NCI-H82 treated with DMSO at 0.1 percent for 48 hours (cell line): Measurements from ENCODE around the gene PTPRK.
"Not testable (repeated sequence)": the region's sequence is repeated elsewhere in the genome, so short reads cannot be mapped to it uniquely, and the experiment has no call there.

Source experiments
- DNase-seq: peaks from one replicate; lab custom pipeline; 2025; ENCODE audit not compliant: unreplicated experiment; lab: John Stamatoyannopoulos, UW

PTPRK gene

DNA sequence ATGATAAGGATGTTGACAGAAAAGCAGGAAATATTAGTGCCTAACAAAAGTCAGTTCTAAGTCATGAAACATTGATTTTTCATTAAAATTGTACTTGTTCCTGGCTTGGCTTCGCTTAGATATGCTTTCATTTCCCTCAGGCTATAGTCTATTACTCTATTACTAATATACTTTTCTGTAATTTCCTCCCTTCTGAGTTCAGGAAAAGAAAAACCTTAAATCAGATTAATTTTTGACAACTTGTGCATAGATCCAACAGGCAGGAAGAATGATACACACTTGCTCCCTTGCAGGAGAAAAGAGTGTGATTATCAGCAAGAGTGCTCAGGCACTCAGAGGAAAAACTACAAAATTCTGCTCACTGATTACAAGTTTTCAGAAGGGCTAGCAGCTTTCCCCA is 474.4 kb downstream of the PTPRK start:
- DNase-seq, result no peak

DNA sequence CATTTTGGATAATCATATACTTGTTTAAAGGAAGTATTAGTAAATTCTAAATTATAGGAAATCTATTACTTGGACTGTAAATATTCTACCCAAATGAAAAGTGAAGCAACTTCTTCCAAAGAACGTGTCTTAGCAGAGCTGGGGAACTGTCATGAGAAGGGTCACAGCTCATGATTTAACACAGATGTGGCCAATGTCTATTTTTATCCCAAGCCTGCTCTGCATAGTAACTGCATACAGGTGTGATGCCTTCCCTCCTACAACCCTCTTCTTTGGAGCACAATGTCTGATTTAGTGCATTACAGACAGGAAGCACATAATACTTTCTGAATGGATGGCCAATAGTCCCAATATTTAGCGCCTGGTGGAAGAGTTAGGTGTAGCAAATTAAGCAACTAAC is 480.9 kb downstream of the PTPRK start:
- no peak for DNase-seq

DNA sequence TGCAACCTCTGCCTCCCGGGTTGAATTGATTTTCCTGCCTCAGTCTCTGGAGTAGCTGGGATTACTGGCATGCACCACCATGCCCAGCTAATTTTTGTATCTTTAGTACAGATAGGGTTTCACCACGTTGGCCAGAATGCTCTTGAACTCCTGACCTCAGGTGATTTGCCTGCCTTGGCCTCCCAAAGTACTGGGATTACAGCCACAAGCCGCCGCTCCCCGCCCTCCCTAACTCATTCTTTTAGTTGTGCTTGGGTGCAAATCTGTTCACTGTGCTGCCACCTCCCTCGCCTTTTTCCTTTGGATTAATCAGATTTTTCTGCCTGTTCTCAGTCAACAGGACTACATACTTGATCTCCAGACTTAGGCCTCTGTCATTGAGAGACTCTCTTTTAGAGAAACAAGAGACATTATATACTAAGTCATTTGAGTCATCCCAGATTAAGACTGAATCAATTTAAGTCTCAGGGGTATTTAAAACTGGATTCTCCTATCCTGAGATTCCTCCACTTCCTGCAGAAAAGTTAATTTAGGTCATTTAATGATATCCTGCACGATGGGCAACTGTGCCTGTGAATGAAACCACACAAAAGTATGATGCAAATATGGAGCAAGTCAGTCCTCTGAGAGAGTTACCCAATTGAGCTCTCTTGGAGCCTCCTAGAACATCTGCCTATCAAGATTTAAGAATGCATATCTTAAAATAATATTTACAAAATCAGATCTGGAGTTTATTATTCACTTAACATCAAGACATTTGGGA is 483.4 kb downstream of the PTPRK start:
- DNase-seq, result no peak

DNA sequence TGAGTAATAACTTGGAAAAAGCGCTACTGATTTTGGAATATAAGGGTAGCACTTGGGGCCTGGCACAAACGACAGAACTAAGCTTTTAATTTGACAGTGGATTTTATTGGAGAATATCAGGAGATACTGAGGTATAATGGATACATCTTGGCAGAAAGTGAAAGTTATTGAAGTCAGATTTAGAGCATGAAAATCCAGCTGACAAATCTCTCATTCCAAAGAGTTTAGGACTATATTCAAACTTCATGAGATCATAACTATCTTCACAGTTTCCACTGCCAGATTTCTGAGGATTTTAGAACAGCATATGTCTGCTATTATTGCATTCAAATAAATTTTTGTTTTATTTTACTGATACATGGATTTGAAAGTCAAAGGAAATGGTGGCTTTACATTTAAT is 487.2 kb downstream of the PTPRK start:
- DNase-seq, result no peak

DNA sequence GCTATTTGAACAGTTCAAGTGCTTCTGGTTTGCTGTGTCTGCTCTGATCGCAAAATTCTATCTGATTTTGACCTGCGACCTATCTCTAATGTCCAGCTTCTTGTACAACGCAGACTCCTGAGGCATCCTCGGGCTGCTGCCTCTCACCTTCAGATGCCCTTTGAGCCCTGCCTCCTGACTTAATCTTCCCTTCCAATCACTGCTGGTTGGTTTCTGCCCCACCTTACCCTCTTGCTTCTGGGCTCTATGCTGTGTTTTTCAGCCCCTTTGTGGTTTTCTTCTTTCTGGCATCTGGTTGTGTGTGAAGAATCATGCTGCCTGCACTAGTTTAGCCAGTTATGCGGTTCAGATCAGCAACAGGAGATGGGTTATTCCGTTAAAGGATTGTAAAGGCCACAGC is 488.4 kb downstream of the PTPRK start:
- DNase-seq, result no peak

DNA sequence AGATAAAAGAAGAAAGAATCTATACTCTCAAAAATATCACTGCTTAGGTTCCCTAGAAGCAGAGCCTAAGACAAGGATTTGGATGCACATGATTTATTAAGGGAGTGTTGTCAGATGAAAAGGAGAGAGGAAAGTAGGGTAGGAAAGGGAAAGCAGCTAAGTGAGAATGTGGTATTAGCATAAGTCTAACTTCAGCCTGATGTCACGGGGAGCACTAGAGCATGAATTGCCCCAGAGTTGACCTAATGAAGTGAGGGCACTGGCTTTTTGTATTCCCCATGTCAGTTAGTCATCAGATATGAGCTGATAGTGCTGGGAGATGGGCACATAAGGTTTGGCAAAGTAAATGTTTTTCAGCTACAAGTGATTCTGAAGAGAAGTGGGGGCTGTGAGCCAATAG is 490.6 kb downstream of the PTPRK start:
- DNase-seq, result no peak

DNA sequence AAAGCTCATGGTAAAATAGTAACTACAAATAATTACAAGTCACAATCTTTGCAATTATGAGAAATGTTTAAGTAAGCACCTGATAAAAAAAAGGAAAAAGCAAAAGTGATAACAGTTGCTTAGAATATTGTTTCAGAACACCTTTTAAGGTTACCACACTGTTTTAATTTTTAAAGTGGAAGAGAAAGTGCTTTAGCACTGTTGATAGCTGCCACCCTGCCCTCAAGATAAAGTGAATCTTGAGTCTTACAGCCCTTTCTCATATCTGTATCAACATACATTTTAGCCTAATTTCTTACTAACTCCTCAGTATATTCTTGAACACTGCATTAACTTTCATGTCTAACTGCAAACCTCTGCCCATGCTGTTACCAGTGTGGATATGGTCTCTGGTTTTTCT is 492.2 kb downstream of the PTPRK start:
- no peak for DNase-seq

DNA sequence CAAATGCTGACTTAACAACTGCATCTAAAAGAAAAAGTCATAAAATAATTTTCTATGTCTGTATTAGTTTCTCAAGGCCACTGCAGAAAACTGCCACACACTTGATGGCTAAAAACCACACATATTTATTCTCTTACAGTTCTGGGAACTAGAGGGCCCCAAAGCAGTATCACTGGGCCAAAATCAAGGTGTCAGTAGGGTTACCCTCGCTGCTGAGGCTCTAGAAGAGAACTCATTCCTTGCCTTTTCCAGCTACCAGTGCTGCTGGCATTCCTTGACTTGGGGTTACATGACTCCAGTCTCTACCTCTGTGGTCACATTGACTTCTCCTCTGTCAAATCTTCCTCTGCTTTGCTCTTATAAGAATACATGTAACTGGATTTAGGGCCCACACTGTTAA is 494.9 kb downstream of the PTPRK start:
- DNase-seq, result no peak

DNA sequence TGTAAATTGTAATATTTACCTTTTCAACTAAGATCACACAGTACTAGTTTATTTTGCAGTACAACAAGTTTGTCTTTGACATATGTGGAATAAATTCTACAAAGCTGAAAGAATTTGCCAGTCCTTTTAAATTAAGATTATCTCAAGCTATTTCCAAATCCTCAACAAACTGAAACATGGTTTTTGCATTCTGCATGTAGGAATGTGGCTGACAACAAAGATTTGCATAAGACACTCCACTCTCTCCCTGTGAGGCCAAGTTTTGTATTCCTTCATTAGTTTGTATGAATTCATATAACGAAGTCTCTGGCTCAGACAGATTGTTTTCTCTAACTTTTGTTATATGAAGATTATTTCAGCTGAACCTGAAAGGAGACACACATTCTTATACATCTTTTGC is 495.4 kb downstream of the PTPRK start:
- no peak for DNase-seq

DNA sequence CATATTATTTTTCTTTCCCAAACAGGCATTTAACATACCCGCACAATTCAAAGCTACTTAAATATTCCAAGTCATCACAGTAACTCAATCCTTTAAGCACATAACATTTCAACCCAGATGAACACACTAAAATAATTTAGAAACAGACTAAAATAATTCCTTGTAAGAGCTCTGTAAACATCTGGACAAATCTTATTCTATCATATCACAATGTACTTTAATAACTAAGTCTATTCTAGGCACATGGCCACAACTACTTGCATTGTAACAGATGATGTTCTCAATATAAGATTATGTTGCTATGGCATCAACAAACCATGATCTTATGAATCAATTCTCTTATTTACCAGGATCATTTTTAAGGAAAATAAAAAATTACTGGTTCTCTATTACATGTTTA is 496.4 kb downstream of the PTPRK start:
- DNase-seq, result no peak

DNA sequence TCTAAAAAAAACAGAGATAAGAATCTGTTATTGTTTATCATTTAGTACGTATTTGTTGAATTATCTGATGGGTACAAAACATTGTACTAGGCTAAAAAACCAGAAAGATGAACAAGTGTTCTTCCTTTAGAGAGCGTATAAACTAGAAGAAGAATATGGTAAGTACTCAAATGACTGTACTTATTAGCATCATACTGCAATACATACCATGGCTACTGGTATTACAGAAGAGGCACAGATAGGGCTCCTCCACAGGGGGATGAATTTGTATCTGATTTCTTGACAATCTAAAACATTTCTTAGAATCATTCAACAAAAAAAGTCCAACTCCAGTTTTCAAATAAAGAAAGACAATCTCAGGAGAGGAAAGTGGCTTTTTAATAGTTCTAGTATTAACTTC is 501.6 kb downstream of the PTPRK start:
- no peak for DNase-seq

DNA sequence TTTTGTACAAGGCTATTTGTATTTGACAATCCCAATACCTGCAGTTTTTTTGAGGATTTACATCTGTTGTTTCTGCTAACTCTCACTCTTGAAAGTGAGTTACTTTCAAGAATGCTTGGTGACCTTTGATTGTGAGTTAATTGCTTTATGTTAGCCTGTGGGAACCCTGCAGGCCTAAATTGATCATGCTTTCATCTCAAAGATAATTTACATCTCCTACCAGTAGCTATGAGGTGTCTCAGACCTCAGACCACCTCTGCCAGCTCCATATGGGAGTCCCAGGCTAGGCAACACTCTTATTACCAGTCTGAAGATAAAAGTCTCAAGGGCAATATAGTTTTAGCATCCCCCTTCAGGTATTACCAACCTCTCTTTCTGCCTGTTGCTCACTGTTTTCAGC is 503.1 kb downstream of the PTPRK start:
- DNase-seq, result no peak

DNA sequence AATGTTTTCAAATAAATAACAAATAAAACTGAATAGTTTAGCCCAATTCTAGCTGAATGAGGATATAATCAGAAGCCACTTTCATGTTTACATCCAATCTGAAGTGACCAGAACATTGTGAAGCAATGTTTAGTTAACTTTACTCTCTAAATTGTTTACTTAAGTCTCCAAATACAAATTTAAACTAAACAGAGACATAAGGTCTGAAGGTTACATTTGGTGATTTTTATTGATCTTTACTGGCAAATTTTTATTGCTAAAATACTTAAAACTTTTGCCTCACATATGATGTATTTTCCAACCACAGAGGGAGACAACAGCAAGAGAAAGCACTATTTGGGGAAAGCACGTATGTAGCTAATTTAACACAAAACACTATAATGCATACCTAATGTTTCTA is 512.7 kb downstream of the PTPRK start:
- no peak for DNase-seq

DNA sequence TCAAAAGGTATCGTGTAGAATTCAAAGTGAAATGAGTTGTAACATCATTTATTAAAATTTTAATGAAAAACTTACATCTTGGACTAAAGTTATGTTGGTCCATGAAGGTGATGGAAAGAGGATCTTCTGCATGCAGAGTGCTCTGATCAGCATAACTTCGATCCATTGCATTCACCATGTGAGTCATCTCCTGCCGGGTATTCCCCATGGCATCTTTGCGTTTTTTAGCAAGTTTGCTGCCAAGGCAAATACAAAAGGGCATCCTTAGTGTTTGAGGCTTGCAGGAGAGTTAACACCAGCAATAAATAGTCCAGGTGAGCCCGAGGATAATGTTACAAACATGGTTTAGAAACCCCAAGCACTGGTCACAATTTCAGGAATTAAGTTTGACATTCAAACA is 515.4 kb downstream of the PTPRK start:
- DNase-seq, result no peak

DNA sequence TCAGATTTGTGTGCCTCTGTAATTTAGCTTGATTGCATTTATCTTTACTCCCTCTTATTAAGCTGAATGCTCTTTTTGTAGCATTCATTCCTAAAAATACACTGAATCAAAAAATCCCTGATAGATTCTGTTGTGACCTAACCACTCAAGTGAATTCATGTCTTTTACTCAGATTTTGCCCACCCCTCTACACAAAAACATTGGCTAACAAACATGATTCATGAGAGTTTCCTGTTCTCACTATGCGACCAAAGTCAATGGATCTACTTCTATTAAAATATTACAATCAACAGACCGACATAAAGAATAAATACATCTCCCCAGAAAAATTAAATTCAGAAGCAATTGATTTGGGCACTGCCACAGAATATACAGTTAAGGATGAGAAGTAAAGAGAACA is 520.0 kb downstream of the PTPRK start:
- DNase-seq, result no peak

DNA sequence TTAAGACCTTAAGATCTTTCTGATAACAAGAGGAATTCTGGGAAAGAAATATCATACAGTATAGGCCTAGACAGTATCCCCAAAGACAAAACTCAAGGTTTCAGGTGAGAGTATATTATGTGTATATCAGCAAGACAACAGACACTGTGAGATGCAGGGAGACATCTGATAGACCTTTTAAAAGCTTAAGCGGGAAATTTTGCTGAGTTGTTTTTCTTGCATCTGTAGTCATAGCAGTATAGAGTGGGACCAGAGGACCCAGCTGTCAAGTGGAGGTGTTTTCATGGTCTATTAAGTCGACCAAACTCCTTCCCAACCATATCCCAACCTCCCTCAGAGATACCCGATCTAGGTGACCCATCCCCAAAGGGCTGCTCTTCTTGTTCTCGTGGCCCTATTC is 521.4 kb downstream of the PTPRK start:
- no peak for DNase-seq

DNA sequence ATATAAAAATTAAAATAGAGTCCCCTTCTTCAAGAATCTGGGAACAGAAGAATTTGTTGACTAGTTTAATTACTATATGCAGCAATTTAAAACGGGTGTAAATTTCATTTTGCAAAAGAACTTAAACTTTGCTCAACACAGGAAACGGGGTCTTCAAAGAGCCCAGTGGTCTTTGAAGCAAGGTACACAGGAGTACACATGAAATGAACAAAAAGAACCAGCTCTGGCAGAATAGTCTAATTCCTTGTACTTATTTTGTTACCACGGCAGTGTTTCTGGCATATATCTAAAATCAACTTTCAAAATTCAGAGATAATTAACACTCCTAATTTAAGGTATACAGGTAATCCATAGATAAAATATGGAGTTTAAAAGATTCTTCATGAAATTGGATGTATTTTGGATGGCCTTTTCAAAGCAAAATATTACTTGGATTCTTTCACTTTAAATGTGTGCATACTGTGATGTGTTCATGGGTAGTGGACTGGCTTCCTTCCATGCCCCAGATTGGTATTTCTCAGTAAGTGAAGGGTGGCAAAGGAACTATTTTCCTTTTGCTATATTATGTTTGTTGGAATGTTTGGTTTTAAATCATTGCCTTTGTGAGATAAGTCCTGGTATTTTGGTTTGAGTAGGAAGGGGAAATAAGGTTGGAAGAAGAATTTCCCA is 522.8 kb downstream of the PTPRK start:
- DNase-seq, result no peak

DNA sequence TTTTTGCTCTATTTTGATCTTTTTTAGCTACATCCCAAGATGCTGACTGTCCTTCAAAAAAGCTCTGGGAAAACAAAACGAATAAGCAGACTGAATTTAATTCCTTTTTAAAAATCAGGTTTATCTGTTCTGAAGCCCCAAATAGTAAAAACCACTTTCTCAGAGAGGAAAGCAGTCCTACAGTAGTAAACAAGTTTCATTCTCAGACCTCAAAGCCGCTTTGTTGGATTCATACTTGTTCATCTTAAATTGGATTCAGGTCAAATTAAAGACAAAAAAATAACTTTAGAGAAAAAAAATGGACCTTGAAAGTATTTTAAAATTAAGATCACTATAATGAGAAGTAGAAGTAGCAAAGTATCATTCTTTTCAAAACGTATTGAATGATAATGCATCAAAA is 523.5 kb downstream of the PTPRK start:
- DNase-seq, result no peak

DNA sequence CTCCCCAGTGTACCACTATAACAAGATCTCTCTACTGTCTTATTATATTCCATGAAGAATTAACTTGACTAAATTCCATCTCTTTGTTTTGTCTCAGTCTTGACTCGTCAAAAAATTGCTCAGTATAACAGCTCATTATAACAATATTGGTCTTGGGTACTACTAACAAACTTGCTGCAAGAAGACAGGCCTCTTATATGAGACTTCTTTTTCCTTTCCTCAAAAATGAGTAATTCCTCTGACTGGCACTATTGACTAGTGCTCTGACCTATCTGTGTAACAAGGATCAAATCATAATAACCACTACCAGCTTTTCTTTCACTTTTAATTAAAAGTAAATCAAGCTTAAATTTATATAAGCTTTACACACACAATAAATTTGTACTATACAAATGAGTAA is 528.3 kb downstream of the PTPRK start:
- DNase-seq, result no peak

DNA sequence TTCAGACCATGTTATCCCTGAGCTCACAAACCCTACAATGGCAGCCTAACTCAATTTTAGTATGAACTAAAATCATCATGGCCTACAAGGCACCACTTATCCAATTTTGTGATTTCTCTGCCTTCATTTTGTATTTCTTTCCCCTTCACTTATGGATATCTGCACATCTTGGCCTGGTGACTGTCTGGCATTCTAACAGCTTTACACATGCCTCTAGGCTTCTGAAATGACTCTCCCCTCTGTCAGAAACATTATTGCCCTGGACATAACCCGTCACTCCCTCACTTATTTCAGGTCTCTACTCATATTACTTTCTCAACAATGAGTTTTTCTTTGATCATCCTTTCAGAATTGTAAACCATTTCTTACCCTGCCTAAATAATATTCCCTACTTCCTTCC is 530.3 kb downstream of the PTPRK start:
- no peak for DNase-seq

DNA sequence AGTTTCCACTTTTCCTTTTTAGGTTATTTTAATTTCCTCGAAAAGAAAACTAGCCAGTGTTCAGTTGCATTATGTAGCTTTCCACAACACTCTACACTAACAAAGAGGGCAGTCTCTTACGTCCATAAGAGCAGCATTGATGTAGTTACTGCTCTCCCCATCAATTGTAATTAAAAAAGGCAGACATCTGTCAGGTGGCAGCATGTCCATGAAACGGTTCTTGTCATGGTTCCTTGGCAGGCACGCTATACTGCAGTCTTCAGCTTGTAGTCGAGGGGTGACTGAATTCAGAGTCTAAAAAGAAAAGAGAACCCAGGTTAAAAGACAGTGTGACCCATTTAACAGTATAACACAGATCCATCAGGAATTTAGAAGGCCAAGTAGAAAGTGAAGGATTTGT is 539.4 kb downstream of the PTPRK start:
- no peak for DNase-seq

DNA sequence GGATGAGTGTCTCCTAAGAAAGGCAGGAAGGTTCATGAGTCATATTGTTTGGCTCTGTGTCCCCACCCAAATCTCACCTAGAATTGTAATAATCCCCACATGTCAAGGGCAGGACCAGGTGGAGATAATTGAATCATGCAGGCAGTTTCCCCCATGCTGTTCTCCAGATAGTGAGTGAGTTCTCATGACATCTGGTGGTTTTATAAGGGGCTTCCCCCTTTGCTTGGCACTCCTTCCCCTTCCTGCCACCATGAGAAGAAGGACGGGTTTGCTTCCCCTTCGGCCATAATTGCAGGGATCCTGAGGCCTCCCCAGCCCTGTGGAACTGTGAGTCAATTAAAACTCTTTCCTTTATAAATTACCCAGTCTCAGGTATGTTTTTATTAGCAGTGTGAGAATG is 542.2 kb downstream of the PTPRK start:
- DNase-seq, result not testable (repeated sequence)

DNA sequence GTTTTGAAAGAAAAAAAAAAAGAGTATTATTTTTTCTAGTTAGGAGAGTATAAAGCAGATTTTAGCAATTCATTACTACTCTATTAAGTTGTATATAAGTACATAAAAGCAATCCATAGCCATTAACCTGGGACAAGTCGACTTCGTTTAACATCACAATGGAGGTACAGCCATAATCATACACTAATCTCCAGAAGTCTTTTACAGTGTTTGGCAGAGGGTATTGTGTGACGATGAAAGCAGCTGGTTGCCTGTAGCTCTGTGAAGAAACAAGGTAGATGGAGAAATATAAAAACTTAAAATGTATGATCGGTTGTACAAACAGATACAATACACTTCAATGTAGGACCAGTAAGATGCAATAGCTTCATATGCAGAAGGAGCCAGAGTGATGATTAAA is 543.6 kb downstream of the PTPRK start:
- no peak for DNase-seq
